Limb (tissue), 2 donors: ENCODE data around the gene HCN3.

Experiments
- DNase-seq, 2 donors: peaks; one replicate each; pipeline ENCODE4 v3.0.0-alpha.2; 2016; ENCODE audit errors: extremely low spot score in 2 of 2

The HCN3 gene

DNA sequence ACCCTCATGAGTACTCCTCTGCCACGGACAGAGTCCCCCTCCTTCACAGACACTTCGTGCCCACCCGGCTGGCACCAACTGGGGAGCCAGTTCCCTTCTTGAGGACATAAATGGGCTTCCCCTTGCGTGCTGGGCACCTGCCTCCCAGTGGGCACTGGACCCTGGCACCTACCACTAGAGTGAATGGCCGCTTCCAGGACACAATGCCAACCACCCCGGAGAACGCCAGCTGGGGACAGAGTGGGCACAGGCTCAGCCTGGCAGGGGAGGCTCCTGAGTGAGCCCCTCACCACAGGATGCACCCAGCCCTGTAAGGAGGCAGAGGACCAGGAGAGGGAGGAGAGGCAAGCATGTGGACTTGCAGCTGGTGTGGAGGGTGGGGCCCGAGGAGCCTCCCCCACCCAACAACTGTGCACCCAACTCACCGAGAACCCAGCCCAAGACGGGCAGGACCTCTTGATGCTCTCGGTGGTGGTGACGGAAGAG is 23.0 kb upstream of the HCN3 start:
- no peak for DNase-seq

GRCh38 chr1:155254714-155255242 is 22.5 kb upstream of the HCN3 start:
- peak in 1 of 2 donors; percentile 53 for DNase-seq

DNA sequence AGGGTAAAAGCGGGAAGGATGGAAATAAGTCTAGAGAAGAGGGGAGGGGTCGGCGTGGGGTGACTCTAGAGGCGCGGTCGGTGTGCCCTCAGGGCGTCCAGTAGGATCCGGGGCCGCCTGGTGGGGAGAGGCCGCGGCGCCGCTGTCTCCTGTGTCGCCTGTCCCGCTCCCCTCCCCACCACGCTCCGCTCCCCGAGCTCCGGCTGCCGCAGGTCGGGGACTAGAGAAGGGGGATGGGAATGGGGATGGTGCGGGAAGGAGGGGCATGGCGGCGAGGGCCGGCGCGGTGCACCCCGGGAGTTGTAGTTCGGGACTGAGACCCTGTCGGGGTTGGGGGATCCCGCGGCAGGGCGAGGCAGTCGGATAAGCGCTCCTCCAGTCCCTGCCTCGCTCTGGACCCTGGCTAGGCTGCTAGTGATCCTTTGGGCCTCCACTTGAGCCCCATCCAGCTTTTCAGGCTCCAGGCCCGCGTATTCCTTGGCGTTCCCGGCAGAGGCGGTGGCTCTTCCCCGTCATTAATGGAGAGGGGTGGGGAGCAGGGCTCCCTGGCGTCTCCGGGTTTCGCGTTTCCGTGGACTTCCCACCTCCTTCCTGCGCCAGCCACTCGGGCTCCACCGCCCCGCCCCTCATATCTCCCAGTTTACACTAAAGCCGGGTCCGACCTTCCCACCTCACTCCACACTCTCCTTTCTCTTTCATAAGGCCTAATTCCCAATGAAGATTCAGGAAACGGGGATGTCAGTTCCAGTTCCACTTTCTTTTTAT is 21.8 kb upstream of the HCN3 start, which contains the start of gene ENTREP3:
Gene ENTREP3 (minus strand): TSS at position 241 of the 765 bp plus-strand sequence. CDS start 606 bp downstream, outside the sequence.
- peak; percentile 91 to 96 for DNase-seq

GRCh38 chr1:155256058-155256852 is 21.0 kb upstream of the HCN3 start:
- no peak for DNase-seq

- DNase-seq: no peak
These were observed 17.0 kb upstream of the HCN3 start for GRCh38 chr1:155260276-155260675.

DNA sequence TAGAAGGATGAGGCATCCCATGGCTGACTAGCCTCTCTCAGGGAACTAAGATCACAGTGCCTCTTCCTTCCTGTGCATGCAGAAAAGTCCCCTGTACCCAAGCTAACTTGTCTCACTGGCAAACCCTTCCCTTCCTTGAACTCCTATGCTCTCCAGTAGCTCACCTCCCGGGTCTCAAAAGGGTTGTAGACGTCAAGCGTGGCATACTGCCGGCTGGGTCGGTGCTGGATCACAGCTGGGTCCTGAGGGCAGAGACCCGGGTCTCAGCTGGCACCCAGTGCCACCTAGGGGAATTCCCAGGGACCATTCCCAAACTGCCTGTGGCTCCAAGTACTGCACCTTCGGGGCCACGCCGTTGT is 15.8 kb upstream of the HCN3 start:
- DNase-seq: no peak

DNA sequence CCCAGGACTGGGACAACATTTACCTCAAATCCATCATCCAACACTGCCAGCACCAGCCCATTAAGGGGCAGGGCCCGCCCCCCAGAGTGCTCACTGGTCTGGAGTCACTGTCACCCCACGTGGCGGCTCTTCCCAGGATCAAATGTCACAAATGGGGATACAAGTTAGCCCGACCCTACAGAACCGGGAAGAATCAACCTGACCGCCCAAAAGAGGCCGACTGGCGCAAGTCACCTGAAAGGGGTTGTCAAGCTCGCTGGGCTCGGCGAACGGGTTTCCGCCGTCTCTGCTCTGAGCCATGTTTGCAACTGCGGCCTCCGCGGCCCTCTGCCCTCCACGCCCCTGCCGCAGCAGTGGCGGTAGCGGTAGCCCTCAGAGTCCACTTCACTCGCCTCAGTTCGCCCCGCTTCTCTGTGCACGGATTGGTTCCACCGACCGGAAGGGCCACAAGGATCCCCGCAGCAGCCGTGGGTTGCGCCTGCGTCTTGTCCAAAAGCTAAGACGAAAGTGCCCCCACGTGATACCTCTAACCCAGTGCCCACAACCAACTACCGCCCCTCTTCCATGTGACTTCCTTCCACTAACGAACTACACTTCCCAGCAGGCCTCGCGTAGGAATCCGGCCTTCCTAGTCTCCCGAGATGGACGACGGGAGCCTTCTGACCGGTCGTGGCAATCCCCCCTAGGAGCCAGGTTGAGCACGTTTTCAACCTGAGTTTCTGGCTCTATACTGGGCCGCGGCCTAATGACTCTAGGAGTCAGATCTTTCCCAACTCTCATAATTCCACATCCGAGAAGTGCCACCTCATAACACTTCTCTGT is 15.2 kb upstream of the HCN3 start, which contains the start of gene SCAMP3:
Gene SCAMP3 (minus strand): TSS at position 509 of the 822 bp plus-strand sequence. CDS start 209 bp downstream, at position 300.
- DNase-seq: peak; percentile 91 to 98

- DNase-seq: no peak
These were observed 14.2 kb upstream of the HCN3 start for GRCh38 chr1:155263067-155263466.

GRCh38 chr1:155266553-155266952 is 10.7 kb upstream of the HCN3 start:
- no peak for DNase-seq

GRCh38 chr1:155267373-155267772 is 9.9 kb upstream of the HCN3 start:
- DNase-seq: no peak

DNA sequence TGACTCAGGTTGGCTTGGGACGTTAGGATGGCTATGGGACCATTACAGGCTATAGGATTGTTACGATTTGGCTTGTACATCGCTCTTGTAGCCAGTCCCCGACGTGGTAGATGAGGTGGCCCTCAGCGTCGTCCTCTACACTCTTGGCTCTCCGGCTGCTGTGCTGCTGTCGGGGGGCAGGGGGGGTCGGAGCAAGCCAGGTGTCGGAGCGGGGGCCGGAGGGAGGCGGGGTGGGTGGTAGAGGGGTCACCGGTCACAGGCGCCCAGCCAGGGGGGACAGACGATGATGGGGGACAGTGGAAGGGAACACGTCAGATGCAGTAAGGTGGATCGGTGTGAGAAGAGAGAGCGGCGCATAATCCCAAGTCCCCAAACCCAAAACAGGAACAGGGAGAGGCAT is 8.6 kb upstream of the HCN3 start:
- no peak for DNase-seq

GRCh38 chr1:155269381-155269780 is 7.9 kb upstream of the HCN3 start:
- DNase-seq: no peak

DNA sequence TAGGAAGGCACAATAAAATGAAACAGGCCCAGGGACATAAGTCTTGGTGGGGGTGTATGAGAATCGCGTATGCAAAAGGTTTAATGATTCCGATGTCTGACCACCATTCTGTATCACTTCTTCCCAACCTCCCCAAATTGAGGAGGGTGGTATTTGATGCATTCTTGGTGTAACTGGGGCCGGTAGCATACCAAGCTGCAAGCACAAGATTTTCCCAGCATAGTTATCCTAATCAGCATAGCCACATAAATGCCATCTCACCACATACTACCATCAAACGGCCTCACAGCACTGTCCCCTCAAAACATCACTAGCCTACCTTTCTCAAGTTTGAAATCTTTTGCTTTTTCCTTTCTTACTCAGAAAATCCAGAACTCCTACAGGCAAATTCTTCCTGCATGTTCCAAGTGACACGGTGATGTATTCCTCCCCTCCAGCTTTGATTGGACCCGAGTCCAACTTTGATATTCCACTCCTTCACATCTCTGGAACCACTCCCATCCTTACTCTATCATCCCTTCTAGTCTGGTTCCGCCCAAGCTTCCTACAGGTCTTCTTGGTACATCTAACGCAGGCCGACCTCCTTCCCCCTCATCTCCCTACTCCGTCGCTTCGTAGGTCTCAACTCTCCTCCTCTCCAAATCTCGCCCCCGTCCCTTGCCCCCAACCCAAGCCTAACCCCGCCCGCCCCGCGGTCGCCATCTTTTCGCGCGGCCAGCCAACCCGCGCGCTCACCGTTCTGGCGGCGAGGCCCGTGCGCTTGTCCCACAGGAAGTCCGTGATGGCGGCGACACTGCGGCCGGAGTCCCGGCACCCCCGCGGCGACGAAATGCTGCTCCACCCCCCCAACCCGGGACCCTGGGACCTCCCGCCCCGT is 4.6 kb upstream of the HCN3 start:
- peak in 1 of 2 donors; percentile 44 for DNase-seq

DNA sequence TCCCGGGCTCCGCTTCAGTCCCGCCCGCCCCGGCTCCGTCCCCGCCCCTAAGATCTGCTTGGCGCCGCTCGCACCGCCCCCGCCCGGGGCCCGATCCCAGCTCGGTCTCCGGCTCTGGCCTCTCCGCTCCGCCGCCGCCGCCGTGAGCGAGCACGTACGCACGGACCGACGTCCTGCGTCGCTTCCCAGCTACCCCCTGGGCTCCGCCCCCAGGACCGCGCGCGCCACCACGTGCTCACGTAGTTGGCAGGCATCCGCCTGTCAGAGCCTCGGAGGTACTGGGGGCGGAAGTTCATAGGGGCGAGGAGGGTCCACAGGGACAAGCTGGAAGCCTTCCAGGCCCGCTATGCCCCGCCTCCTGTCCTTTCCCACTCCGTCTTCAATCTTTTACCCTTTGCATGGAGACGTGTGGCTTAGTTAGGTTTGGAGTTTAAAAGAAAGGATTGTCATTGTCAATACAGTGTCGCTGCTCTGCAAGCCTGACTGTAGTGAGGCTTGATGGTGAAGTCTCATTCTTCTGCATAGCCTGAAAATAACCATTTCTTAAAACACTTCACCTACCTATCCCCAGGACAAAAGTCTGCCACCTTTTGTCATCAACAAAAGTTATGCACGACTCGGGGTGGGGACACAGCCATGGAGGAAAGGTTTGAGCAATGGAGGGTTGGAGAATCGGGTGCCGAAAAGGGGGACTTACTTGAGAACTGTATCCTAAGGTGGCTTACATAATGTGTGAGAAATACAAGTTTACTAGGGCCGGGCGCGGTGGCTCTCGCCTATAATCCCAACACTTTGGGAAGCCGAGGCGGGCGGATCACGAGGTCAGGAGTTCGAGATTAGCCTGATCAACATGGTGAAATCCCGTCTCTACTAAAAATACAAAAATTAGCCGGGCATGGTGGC is 3.7 kb upstream of the HCN3 start, which contains the start of gene CLK2:
Gene CLK2 (minus strand): TSS at position 162 of the 903 bp plus-strand sequence. CDS start 2,527 bp downstream, outside the sequence.
- peak; percentile 95 to 97 for DNase-seq

DNA sequence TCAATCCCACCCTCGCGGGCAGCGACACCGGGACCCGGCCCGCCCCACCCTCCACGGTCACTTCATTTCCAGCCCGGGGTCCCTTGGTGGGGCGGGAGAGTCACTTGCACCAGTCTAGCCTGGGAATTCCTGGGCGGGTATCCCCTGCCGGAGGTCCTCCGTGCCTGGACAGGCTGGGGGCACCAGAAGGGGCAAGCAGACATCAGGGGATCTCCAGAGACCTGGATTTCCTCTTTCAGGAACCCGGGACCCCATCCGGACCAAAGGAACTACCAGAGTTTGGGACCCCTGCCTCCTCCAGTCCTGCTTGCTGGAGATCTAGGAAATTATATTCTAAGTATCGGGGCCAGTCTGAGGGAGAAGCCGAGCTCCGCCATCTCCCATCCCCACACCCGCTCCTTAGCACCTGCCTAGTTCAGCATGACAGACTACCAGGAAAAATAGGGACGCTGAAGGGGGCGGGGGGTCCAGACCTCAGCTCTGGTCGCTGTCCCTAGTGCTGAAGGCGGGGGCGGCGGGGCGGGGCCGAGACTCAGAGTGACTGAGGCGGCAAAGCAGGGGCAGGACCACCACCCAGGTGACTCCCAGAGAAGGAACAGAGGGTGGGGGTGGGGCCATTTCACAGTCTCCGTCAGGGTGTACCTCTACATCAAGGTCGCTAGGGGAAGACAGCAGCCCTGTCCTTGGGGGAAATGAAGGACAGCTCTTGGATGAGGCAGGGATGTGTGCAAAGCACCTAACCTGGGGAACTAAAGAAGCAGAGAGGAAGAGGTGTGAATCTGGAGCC is 832 bp downstream of the HCN3 start:
- DNase-seq: peak in 1 of 2 donors; percentile 85

DNA sequence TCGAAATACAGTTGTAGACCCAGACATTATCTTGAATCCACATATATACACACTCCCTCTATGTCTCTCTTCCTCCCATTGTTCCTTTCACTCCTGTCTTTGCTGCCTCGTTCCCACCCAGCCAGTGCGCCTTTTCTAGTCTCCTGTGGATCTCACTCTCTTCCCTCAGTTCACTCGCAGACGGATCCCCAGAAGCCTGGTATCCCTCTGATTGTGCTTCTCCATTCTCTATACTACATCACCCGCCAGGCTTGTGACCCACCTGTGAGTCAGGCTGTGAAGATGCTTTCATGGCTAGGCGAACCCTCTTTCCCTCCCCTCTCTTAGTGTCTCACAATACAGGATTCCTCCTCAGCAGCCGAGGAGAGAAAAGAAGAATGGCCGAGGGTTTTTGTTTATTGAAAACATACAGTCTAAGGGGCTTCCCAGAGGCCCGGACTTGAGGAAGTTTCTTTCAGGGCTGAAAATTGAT is 1.5 kb downstream of the HCN3 start:
- no peak for DNase-seq

GRCh38 chr1:155279268-155279667 is 2.0 kb downstream of the HCN3 start:
- DNase-seq: no peak

- DNase-seq: no peak
These were observed 5.3 kb downstream of the HCN3 start for GRCh38 chr1:155282488-155283091.
